ENCODE results near the gene KANSL1.

KANSL1 gene

GRCh38 chr17:46124695-46125592 lies 68.3 kb downstream of the KANSL1 start:
- no peaks in the 10 kb centered on the region for H3K9me3 ChIP-seq (ENCODE audit: control insufficient read depth, low read length)
- no peak overlapping the region for H3K4me3 ChIP-seq (ENCODE audit: low read length)
- no peak overlapping the region for H3K9ac ChIP-seq (ENCODE audit: low read length)
- peaks cover 24% of the 10 kb centered on the region for H3K4me1 ChIP-seq (ENCODE audit: control insufficient read depth, insufficient read depth, low read length)
- no peaks in the 10 kb centered on the region for H3K36me3 ChIP-seq (ENCODE audit: control insufficient read depth, insufficient read depth, low read length)
- no peaks in the 10 kb centered on the region for H3K27me3 ChIP-seq (ENCODE audit: control insufficient read depth, insufficient read depth, low read length)

- Histone ChIP-seq H3K36me3 (ENCODE audit: control insufficient read depth, insufficient read depth, low read length) (no peaks in the 10 kb centered on the region), H3K27me3 (ENCODE audit: control insufficient read depth, insufficient read depth, low read length) (no peaks in the 10 kb centered on the region), H3K9ac (ENCODE audit: low read length) (no peak overlapping the region), H3K4me1 (ENCODE audit: control insufficient read depth, insufficient read depth, low read length) (peaks cover 22% of the 10 kb centered on the region), H3K4me3 (ENCODE audit: low read length) (no peak overlapping the region), H3K9me3 (ENCODE audit: control insufficient read depth, low read length) (no peaks in the 10 kb centered on the region)
Measured at GRCh38 chr17:46123607-46124006, 69.6 kb downstream of the KANSL1 start.

GRCh38 chr17:46122486-46122871 lies 70.8 kb downstream of the KANSL1 start:
- Histone ChIP-seq H3K4me3 (ENCODE audit: low read length) (no peak overlapping the region), H3K36me3 (ENCODE audit: control insufficient read depth, insufficient read depth, low read length) (no peaks in the 10 kb centered on the region), H3K4me1 (ENCODE audit: control insufficient read depth, insufficient read depth, low read length) (peaks cover 26% of the 10 kb centered on the region), H3K9ac (ENCODE audit: low read length) (no peak overlapping the region), H3K27me3 (ENCODE audit: control insufficient read depth, insufficient read depth, low read length) (no peaks in the 10 kb centered on the region), H3K9me3 (ENCODE audit: control insufficient read depth, low read length) (no peaks in the 10 kb centered on the region)

GRCh38 chr17:46121841-46122485 lies 71.3 kb downstream of the KANSL1 start:
- H3K9me3 ChIP-seq (ENCODE audit: control insufficient read depth, low read length): no peaks in the 10 kb centered on the region
- H3K4me3 ChIP-seq (ENCODE audit: low read length): no peak overlapping the region
- no peak overlapping the region for H3K9ac ChIP-seq (ENCODE audit: low read length)
- no peaks in the 10 kb centered on the region for H3K36me3 ChIP-seq (ENCODE audit: control insufficient read depth, insufficient read depth, low read length)
- no peaks in the 10 kb centered on the region for H3K27me3 ChIP-seq (ENCODE audit: control insufficient read depth, insufficient read depth, low read length)
- H3K4me1 ChIP-seq (ENCODE audit: control insufficient read depth, insufficient read depth, low read length): peaks cover 26% of the 10 kb centered on the region

GRCh38 chr17:46121165-46121764 lies 72.0 kb downstream of the KANSL1 start:
- Histone ChIP-seq H3K9ac (ENCODE audit: low read length) (no peak overlapping the region), H3K27me3 (ENCODE audit: control insufficient read depth, insufficient read depth, low read length) (no peaks in the 10 kb centered on the region), H3K9me3 (ENCODE audit: control insufficient read depth, low read length) (no peaks in the 10 kb centered on the region), H3K36me3 (ENCODE audit: control insufficient read depth, insufficient read depth, low read length) (no peaks in the 10 kb centered on the region), H3K4me1 (ENCODE audit: control insufficient read depth, insufficient read depth, low read length) (peaks cover 25% of the 10 kb centered on the region), H3K4me3 (ENCODE audit: low read length) (no peak overlapping the region)

GRCh38 chr17:46120537-46120936 lies 72.7 kb downstream of the KANSL1 start:
- no peak overlapping the region for H3K4me3 ChIP-seq (ENCODE audit: low read length)
- H3K27me3 ChIP-seq (ENCODE audit: control insufficient read depth, insufficient read depth, low read length): no peaks in the 10 kb centered on the region
- H3K36me3 ChIP-seq (ENCODE audit: control insufficient read depth, insufficient read depth, low read length): no peaks in the 10 kb centered on the region
- H3K9me3 ChIP-seq (ENCODE audit: control insufficient read depth, low read length): no peaks in the 10 kb centered on the region
- peaks cover 19% of the 10 kb centered on the region for H3K4me1 ChIP-seq (ENCODE audit: control insufficient read depth, insufficient read depth, low read length)
- H3K9ac ChIP-seq (ENCODE audit: low read length): no peak overlapping the region

- Histone ChIP-seq H3K27me3 (ENCODE audit: control insufficient read depth, insufficient read depth, low read length) (no peaks in the 10 kb centered on the region), H3K9ac (ENCODE audit: low read length) (no peak overlapping the region), H3K4me3 (ENCODE audit: low read length) (no peak overlapping the region), H3K36me3 (ENCODE audit: control insufficient read depth, insufficient read depth, low read length) (no peaks in the 10 kb centered on the region), H3K9me3 (ENCODE audit: control insufficient read depth, low read length) (no peaks in the 10 kb centered on the region), H3K4me1 (ENCODE audit: control insufficient read depth, insufficient read depth, low read length) (peaks cover 15% of the 10 kb centered on the region)
Measured at GRCh38 chr17:46120078-46120477, 73.2 kb downstream of the KANSL1 start.

GRCh38 chr17:46118964-46119363 lies 74.3 kb downstream of the KANSL1 start:
- no peaks in the 10 kb centered on the region for H3K36me3 ChIP-seq (ENCODE audit: control insufficient read depth, insufficient read depth, low read length)
- no peak overlapping the region for H3K4me3 ChIP-seq (ENCODE audit: low read length)
- no peak overlapping the region for H3K9ac ChIP-seq (ENCODE audit: low read length)
- H3K9me3 ChIP-seq (ENCODE audit: control insufficient read depth, low read length): no peaks in the 10 kb centered on the region
- H3K27me3 ChIP-seq (ENCODE audit: control insufficient read depth, insufficient read depth, low read length): no peaks in the 10 kb centered on the region
- peaks cover 15% of the 10 kb centered on the region for H3K4me1 ChIP-seq (ENCODE audit: control insufficient read depth, insufficient read depth, low read length)

GRCh38 chr17:46117850-46118696 lies 75.2 kb downstream of the KANSL1 start:
- no peak overlapping the region for H3K4me3 ChIP-seq (ENCODE audit: low read length)
- no peaks in the 10 kb centered on the region for H3K9me3 ChIP-seq (ENCODE audit: control insufficient read depth, low read length)
- peaks cover 15% of the 10 kb centered on the region for H3K4me1 ChIP-seq (ENCODE audit: control insufficient read depth, insufficient read depth, low read length)
- H3K36me3 ChIP-seq (ENCODE audit: control insufficient read depth, insufficient read depth, low read length): no peaks in the 10 kb centered on the region
- H3K27me3 ChIP-seq (ENCODE audit: control insufficient read depth, insufficient read depth, low read length): no peaks in the 10 kb centered on the region
- no peak overlapping the region for H3K9ac ChIP-seq (ENCODE audit: low read length)

GRCh38 chr17:46117117-46117516 lies 76.1 kb downstream of the KANSL1 start:
- Histone ChIP-seq H3K36me3 (ENCODE audit: control insufficient read depth, insufficient read depth, low read length) (no peaks in the 10 kb centered on the region), H3K27me3 (ENCODE audit: control insufficient read depth, insufficient read depth, low read length) (no peaks in the 10 kb centered on the region), H3K9ac (ENCODE audit: low read length) (no peak overlapping the region), H3K4me3 (ENCODE audit: low read length) (no peak overlapping the region), H3K9me3 (ENCODE audit: control insufficient read depth, low read length) (no peaks in the 10 kb centered on the region), H3K4me1 (ENCODE audit: control insufficient read depth, insufficient read depth, low read length) (peaks cover 15% of the 10 kb centered on the region)

GRCh38 chr17:46115699-46116098 lies 77.5 kb downstream of the KANSL1 start:
- Histone ChIP-seq H3K9ac (ENCODE audit: low read length) (no peak overlapping the region), H3K36me3 (ENCODE audit: control insufficient read depth, insufficient read depth, low read length) (no peaks in the 10 kb centered on the region), H3K4me1 (ENCODE audit: control insufficient read depth, insufficient read depth, low read length) (peaks cover 8% of the 10 kb centered on the region), H3K9me3 (ENCODE audit: control insufficient read depth, low read length) (no peaks in the 10 kb centered on the region), H3K27me3 (ENCODE audit: control insufficient read depth, insufficient read depth, low read length) (no peaks in the 10 kb centered on the region), H3K4me3 (ENCODE audit: low read length) (no peak overlapping the region)
